ENCODE data around the gene CNIH3.

DNA sequence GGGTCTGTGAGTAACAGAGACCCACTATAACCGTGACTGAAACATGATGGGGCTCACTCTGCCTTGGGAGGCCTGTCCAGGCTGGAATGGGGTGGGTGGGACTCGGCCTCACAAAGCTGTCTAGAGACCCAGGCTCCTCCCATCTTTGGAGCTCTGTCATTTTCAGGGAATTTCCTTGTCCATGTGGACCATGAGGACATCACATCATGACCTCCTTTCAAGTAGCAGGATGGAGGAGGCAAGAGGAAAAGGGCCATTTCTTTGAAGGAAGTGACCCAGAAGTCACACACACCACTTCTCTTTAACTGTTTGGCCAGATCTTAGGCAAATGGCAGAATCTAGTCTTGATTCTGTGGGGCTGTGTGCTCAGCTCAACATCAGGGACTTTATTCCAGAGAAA, 79.9 kb downstream of the CNIH3 start:
- no peak for TF ChIP-seq CTCF (IDR thresholded peaks at IDR 0.05)
- no peak for TF ChIP-seq EP300 (IDR thresholded peaks at IDR 0.05)
